Right ventricle myocardium inferior (tissue), 1 donor: ENCODE measurements around the gene AHSA1. TPM values are rescaled to one million over a fixed set of nuclear protein-coding genes. Genes with fewer than 3 reads are reported as not detected.
A peak's percentile ranks its signal among the peaks of the same experiment; 100 is the strongest.
"Not testable (repeated sequence)": the region's sequence is repeated elsewhere in the genome, so short reads cannot be mapped to it uniquely, and the experiment has no call there.

Source experiments
- ATAC-seq: fragments of 200-7000 bp; cut with Tn5 transposase; one replicate; pipeline ENCODE4 v1.9.1; 2020; ENCODE audit warnings: mild to moderate bottlenecking, moderate library complexity
- DNase-seq: peaks from one replicate; pipeline ENCODE4 v3.0.0; 2021; ENCODE audit errors: missing footprints
- intact Hi-C: fragments of 100-400 bp; cut with DNase I; formaldehyde crosslinking; loops from one replicate; pipeline ENCODE4 v1.11.0; 2022
- long read RNA-seq: library from polyadenylated mRNA; unstranded; transcript quantifications from one replicate; pipeline ENCODE4 v2.0.0, GENCODE V29; 2021
- total RNA-seq: library from RNA; stranded (reverse); fragmentation: NEBNext Ultra II Directional; extraction: Animal tissue kit (Norgen Biotek cat#: 25700); gene quantifications from one replicate; pipeline ENCODE4 v1.2.1, GENCODE V29; 2021
- donor health status: DM: no; HTN: yes; CAD: no; lungs with severe emphysema.

Gene AHSA1
- 194 TPM for total RNA-seq
- long read RNA-seq, transcript AHSA1-201 (9 exons, 1,402 nt): major isoform, 50 of 57 reads
- long read RNA-seq, partial matches to known transcripts: 0 of 57 reads
- long read RNA-seq, other reads (novel, unspliced or antisense): 5 of 57 reads

- DNase-seq (peak; percentile 95), ATAC-seq (peak; percentile 99)
- intact Hi-C loops: loop anchor here (2.0 to 5.0 kb wide), 4 partner anchors 81 to 159 kb away; partner anchors contain the start of genes GSTZ1, POMT2, SAMD15 and SPTLC2
Observed at GRCh38 chr14:77457522-77458248, at the start of gene AHSA1, which contains the start of gene VIPAS39. Gene AHSA1, plus strand, starts transcription at chr14:77458093. Its CDS starts 97 bp downstream, at chr14:77458190. Gene VIPAS39, minus strand, starts transcription at chr14:77457601. Its CDS starts 3,499 bp downstream, at chr14:77454102.

GRCh38 chr14:77409131-77409533 is 48.8 kb upstream of the AHSA1 start:
- ATAC-seq: no peak
- intact Hi-C loops: no loop called here
- no peak for DNase-seq

GRCh38 chr14:77415403-77416030 is 42.4 kb upstream of the AHSA1 start:
- intact Hi-C loops, ATAC-seq: not testable (repeated sequence)

GRCh38 chr14:77416098-77416497 is 41.8 kb upstream of the AHSA1 start:
- ATAC-seq, DNase-seq, intact Hi-C loops: not testable (repeated sequence)

More at GRCh38 chr14:77415403-77416030, 42.4 kb upstream of the AHSA1 start:
- not testable (repeated sequence) for DNase-seq

GRCh38 chr14:77416836-77417235 is 41.1 kb upstream of the AHSA1 start:
- ATAC-seq (no peak), DNase-seq (no peak)
- intact Hi-C loops: no loop called here

- no peak for ATAC-seq
- intact Hi-C loops: no loop called here
- no peak for DNase-seq
Observed at GRCh38 chr14:77421201-77421600, 36.7 kb upstream of the AHSA1 start.

GRCh38 chr14:77423423-77423822 is 34.5 kb upstream of the AHSA1 start, which contains the start of gene NOXRED1:
Gene NOXRED1, minus strand, starts transcription at chr14:77423523. Its CDS starts 634 bp downstream, at chr14:77422889.
- intact Hi-C loops: no loop called here
- DNase-seq (no peak), ATAC-seq (no peak)

GRCh38 chr14:77424862-77425261 is 33.0 kb upstream of the AHSA1 start:
- ATAC-seq: no peak
- intact Hi-C loops: no loop called here
- no peak for DNase-seq

GRCh38 chr14:77426396-77426795 is 31.5 kb upstream of the AHSA1 start:
- intact Hi-C loops: no loop called here
- no peak for ATAC-seq
- DNase-seq: no peak

GRCh38 chr14:77436042-77436441 is 21.9 kb upstream of the AHSA1 start:
- intact Hi-C loops: no loop called here
- DNase-seq: no peak
- no peak for ATAC-seq

- intact Hi-C loops: no loop called here
- DNase-seq (no peak), ATAC-seq (no peak)
Observed at GRCh38 chr14:77438596-77438995, 19.3 kb upstream of the AHSA1 start.

- DNase-seq: no peak
- ATAC-seq: no peak
Observed at GRCh38 chr14:77439861-77440260, 18.0 kb upstream of the AHSA1 start.

GRCh38 chr14:77442196-77442595 is 15.7 kb upstream of the AHSA1 start:
- ATAC-seq (no peak), DNase-seq (no peak)
- intact Hi-C loops: no loop called here

More at GRCh38 chr14:77439861-77440260, 18.0 kb upstream of the AHSA1 start:
- intact Hi-C loops: no loop called here

GRCh38 chr14:77455966-77456640 is 1.8 kb upstream of the AHSA1 start:
- no peak for DNase-seq
- no peak for ATAC-seq
- intact Hi-C loops: loop anchor here (2.0 to 5.0 kb wide), 4 partner anchors 79 to 161 kb away; partner anchors contain the start of genes GSTZ1, POMT2, SAMD15 and SPTLC2

- ATAC-seq (no peak), DNase-seq (no peak)
- intact Hi-C loops: loop anchor here (2.0 to 5.0 kb wide), 4 partner anchors 80 to 160 kb away; partner anchors contain the start of genes GSTZ1, POMT2, SAMD15 and SPTLC2
Observed at GRCh38 chr14:77457115-77457521, 775 bp upstream of the AHSA1 start.

GRCh38 chr14:77458249-77458950 is 507 bp downstream of the AHSA1 start:
- DNase-seq (no peak), ATAC-seq (peak; percentile 12)
- intact Hi-C loops: loop anchor here (5.0 kb wide), 1 partner anchor 94 kb away; no protein-coding TSS in a partner anchor

- intact Hi-C loops: loop anchor here (5.0 kb wide), 1 partner anchor 93 kb away; no protein-coding TSS in a partner anchor
- ATAC-seq (no peak), DNase-seq (no peak)
Observed at GRCh38 chr14:77459072-77459723, 1.3 kb downstream of the AHSA1 start.

- no peak for ATAC-seq
- no peak for DNase-seq
- intact Hi-C loops: no loop called here
Observed at GRCh38 chr14:77467801-77468200, 9.9 kb downstream of the AHSA1 start.
